ENCODE results near the gene OTOR.
A peak's percentile ranks its signal among the peaks of the same experiment; 100 is the strongest.

The OTOR gene, protein sequence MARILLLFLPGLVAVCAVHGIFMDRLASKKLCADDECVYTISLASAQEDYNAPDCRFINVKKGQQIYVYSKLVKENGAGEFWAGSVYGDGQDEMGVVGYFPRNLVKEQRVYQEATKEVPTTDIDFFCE
- 0 reads per million in 2 experiments for total RNA-seq

DNA sequence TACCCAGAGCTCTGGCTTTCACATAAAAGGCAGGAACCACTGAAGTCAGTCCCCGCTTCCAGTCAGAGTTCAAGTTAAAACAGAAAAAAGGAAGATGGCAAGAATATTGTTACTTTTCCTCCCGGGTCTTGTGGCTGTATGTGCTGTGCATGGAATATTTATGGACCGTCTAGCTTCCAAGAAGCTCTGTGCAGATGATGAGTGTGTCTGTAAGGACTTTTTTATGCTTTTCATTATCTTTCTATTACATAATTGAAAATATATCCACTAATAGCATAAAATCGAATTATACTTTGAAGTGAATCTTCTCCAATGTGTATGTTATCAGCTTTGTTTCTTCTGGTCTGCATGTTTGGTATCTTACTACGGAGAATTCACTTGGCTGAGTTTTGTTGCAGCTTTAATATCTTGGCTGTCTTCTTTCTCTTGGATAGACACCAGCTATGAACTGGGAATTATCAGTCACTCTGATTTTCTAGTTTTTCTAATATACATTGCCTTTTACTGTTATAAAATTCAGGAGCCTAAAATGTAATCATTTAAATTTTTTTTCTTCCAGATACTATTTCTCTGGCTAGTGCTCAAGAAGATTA is at the start of gene OTOR:
Gene OTOR (plus strand): TSS at position 51 of the 593 bp plus-strand sequence. CDS start 44 bp downstream, at position 95.
- DNase-seq (ENCODE audit: low read depth) = no peak

- DNase-seq (ENCODE audit: low read depth) = no peak
Observed at GRCh38 chr20:16699293-16699692, 48.9 kb upstream of the OTOR start.

GRCh38 chr20:16701296-16701695 is 46.9 kb upstream of the OTOR start:
- peak; percentile 5 for DNase-seq (ENCODE audit: low read depth)

DNA sequence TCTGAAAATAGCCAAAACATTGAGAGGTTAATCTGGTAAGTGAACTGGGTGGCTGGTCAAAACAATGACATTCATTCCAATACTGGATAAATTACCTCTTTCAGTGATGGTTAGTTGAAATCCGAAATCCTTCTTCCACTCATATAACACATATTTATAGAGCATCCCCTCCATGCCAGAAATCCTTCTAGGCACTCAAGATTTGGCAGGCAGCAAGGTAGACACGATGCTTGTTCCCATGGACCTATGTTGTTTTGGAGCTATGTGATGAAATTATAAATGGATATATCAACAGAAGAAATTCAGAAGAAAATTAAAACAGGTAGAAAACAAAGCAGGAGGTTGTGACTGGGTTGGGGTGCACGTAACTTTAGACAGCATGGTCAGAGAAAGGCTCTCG is 44.6 kb upstream of the OTOR start:
- DNase-seq (ENCODE audit: low read depth) = no peak

DNA sequence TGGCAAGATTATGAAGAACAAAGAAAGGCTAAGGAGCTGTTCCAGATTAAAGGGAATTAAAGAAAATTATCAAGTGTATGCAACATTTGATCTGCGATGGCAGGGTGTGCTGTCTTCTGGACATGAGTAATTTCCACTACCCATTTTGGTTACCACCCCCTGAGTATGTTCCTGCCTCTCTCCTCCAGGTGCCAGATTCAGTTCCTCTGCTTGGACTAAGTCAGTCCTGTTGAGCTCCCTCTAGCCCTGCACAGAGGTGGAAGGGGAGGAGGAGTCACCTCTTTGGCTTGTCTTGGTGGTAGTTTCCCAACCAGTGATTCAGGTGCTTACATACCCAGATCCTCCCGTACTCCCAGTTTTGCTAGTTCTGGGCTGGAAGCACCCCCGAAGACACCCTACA is 40.5 kb upstream of the OTOR start:
- DNase-seq (ENCODE audit: low read depth) = no peak

DNA sequence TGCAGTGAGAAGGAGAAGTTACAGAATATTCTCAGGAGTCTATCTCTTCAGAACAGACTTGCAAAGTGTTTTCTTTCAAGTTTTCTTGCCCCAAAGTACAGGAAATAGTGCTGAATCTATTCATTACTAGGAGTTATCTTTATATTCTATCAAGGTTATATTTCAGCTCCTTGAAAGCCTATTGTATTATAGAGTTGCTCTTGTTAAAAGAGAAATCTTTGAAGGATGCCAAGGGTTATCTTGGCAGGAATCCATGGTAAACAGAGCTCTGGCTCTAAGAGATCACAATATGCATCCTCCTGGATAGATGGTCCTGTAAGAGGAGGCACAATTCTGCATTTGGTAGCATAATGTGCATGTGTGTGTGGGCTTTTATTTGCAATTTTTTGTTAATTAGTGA is 39.6 kb upstream of the OTOR start:
- no peak for DNase-seq (ENCODE audit: low read depth)

GRCh38 chr20:16709017-16709416 is 39.1 kb upstream of the OTOR start:
- DNase-seq (ENCODE audit: low read depth) = no peak

DNA sequence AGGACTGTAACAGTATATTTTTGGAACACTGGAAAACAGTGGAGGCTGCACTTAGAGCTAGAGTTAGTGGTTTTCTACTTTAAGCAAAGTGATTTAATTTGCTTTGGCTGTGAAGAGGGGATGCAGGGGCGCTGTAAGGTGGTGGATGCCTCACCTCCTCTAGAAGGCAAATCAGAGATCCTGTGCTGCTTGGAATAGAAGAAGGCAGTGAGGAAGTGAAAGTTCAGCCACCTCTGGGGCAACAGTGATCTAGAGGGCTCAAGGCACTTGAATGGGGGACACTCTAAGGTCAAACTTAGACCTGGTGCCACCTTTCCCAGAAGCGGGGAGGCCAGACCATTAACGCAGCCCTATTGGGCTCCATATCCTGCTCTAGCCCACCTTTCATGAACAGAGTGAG is 37.4 kb upstream of the OTOR start:
- DNase-seq (ENCODE audit: low read depth) = no peak

- DNase-seq (ENCODE audit: low read depth) = no peak
Observed at GRCh38 chr20:16711661-16712258, 36.4 kb upstream of the OTOR start.

GRCh38 chr20:16712511-16712947 is 35.6 kb upstream of the OTOR start:
- no peak for DNase-seq (ENCODE audit: low read depth)

GRCh38 chr20:16713066-16713465 is 35.1 kb upstream of the OTOR start:
- DNase-seq (ENCODE audit: low read depth) = no peak

- no peak for DNase-seq (ENCODE audit: low read depth)
Observed at GRCh38 chr20:16714242-16714641, 33.9 kb upstream of the OTOR start.

GRCh38 chr20:16714751-16715150 is 33.4 kb upstream of the OTOR start:
- DNase-seq (ENCODE audit: low read depth) = no peak

DNA sequence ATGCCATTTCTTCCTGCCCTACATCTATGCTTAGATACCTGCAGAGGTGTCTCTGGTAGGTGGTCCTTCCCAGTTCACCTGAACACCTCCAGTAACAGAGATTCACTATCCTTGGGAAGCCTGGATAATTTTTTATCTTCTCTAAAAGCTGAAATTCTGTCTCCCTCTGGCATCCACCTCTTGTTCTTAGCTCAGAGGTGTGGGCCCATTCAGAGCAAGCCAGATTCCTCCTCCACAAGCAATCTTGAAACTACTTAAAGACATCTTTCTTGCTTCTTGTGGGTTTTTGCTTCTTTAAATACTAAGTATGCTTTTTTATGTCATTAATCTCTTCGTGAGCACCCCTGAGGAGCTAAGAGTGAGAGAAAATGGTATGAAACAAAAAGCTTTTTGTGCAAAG is 28.7 kb upstream of the OTOR start:
- no peak for DNase-seq (ENCODE audit: low read depth)

- DNase-seq (ENCODE audit: low read depth) = no peak
Observed at GRCh38 chr20:16729080-16729479, 19.1 kb upstream of the OTOR start.

DNA sequence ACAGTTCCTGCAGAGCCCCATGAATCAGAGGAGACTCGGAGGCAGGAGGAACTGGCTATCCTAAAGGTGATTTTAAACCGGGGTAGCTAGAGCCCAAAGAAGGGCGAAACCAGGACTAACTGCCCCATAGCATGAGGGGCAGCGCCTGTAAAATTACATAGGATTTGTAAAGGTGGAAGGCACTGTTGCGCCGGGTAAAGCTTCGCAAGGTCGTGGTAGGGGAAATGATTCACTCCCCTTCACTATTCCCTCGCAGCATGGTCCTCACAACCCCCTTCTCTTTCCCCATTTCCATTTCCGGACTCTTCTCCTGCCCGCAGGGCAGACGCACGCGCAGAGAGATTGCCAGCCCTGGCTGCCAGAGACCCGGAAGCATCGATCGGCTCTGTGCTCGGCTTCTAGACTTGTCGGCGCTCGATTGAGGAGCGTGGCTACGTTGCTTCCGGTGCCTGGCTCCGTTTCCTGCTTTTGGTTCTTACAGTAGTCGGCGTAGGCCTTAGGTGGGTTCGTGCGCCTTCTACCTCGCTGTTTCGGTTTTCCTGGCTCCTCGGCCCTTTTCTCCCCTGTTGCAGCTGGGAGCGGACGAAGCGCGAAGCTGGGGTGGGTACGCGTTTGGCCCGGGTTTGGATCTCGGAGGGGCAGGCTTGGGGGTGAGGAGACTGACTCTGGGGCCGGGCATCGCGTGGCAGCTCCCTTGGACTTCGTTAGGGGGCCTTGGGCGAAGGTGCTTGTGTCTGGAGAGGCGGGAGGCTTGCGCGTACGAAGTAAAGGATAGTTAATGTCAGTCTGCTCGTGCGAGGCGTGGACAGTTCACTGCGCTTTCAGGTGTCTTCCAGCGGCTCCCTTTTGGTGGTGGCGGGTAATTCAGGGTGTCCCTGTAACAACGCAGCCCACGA is 18.3 kb upstream of the OTOR start, which contains the start of gene SNRPB2:
Gene SNRPB2 (plus strand): TSS at position 462 of the 896 bp plus-strand sequence. CDS start 1,677 bp downstream, outside the sequence.
- DNase-seq (ENCODE audit: low read depth) = peak; percentile 86

- no peak for DNase-seq (ENCODE audit: low read depth)
Observed at GRCh38 chr20:16732506-16733152, 15.5 kb upstream of the OTOR start.

GRCh38 chr20:16740365-16741072 is 7.6 kb upstream of the OTOR start:
- no peak for DNase-seq (ENCODE audit: low read depth)

- no peak for DNase-seq (ENCODE audit: low read depth)
Observed at GRCh38 chr20:16744178-16744807, 3.9 kb upstream of the OTOR start.

GRCh38 chr20:16745204-16745603 is 3.0 kb upstream of the OTOR start:
- no peak for DNase-seq (ENCODE audit: low read depth)

GRCh38 chr20:16747291-16747811 is 807 bp upstream of the OTOR start:
- DNase-seq (ENCODE audit: low read depth) = no peak
